AG04450 (cell line): ENCODE measurements around the gene SORCS2. TPM values are rescaled to one million over a fixed set of nuclear protein-coding genes. Genes with fewer than 3 reads are reported as not detected.
"Not testable (repeated sequence)": the region's sequence is repeated elsewhere in the genome, so short reads cannot be mapped to it uniquely, and the experiment has no call there.

Source experiments
- CTCF ChIA-PET: fragments of 300-600, 350-600 bp; formaldehyde crosslinking; extraction: SDS; loops from one replicate; lab custom pipeline; 2022; ENCODE audit warnings: antibody characterized with exemption, inconsistent platforms; lab: Charles Lee
- POLR2A ChIA-PET: fragments of 350-600 bp; formaldehyde crosslinking; extraction: SDS; loops from one replicate; lab custom pipeline; 2021; ENCODE audit warnings: antibody characterized with exemption, inconsistent platforms; lab: Yijun Ruan, JAX
- DNase-seq: peaks from one replicate; pipeline ENCODE4 v3.0.0-alpha.2; 2011; ENCODE audit warnings: low read depth, low spot score
- H3K27ac ChIP-seq: one replicate; pipeline ENCODE4 v1.5.1; 2012; ENCODE audit warnings: low read depth, low read length, control low read depth
- H3K27me3 ChIP-seq: one replicate; pipeline ENCODE4 v1.6.0; 2012; ENCODE audit warnings: low read length; ENCODE audit not compliant: control insufficient read depth, insufficient read depth
- H3K4me3 ChIP-seq: 2 replicates; pipeline ENCODE4 v1.5.1; 2011; ENCODE audit warnings: mild to moderate bottlenecking, low read depth, low read length, control low read depth
- H3K9me3 ChIP-seq: 2 replicates; pipeline ENCODE4 v1.5.1; 2012; ENCODE audit warnings: low read length; ENCODE audit not compliant: control insufficient read depth, insufficient read depth
- CTCF ChIP-seq: IDR thresholded peaks from 2 replicates; pipeline ENCODE4 v1.5.1; 2011; ENCODE audit warnings: low read depth, low read length, control low read depth, inconsistent platforms
- polyA plus RNA-seq: library from polyadenylated mRNA; depleted of rRNA; stranded (reverse); fragments of >200 nt; gene quantifications from 2 replicates; pipeline ENCODE4 v1.2.3, GENCODE V29; 2011

SORCS2 gene
- polyA plus RNA-seq, 1 experiment: 0.29 TPM

- DNase-seq: no peak
- POLR2A ChIA-PET: no interaction called here
- CTCF ChIA-PET: no interaction called here
- Histone ChIP-seq H3K9me3 (peaks cover 50% of the 10 kb centered on the region), H3K4me3 (no peak overlapping the region), H3K27ac (no peak overlapping the region), H3K27me3 (peaks cover 5% of the 10 kb centered on the region)
- TF ChIP-seq CTCF: no peak
Measured at GRCh38 chr4:7571701-7572100, 379.4 kb downstream of the SORCS2 start.

- no peak for DNase-seq
- H3K4me3 ChIP-seq: no peak overlapping the region
- H3K27me3 ChIP-seq: peaks cover 5% of the 10 kb centered on the region
- H3K9me3 ChIP-seq: peaks cover 62% of the 10 kb centered on the region
- no peak overlapping the region for H3K27ac ChIP-seq
- no peak for TF ChIP-seq CTCF
- ChIA-PET POLR2A (no interaction called here), CTCF (no interaction called here)
Measured at GRCh38 chr4:7572894-7573293, 380.6 kb downstream of the SORCS2 start.

- H3K4me3 ChIP-seq: no peak overlapping the region
- H3K27ac ChIP-seq: no peak overlapping the region
- ChIA-PET POLR2A (interaction anchor here (0.6 kb wide), 1 partner anchor 98 kb away, joined by 4 read pairs; no protein-coding TSS in a partner anchor), CTCF (no interaction called here)
- TF ChIP-seq CTCF: no peak
- peaks cover 5% of the 10 kb centered on the region for H3K27me3 ChIP-seq
- DNase-seq: no peak
- peaks cover 70% of the 10 kb centered on the region for H3K9me3 ChIP-seq
Measured at GRCh38 chr4:7573576-7574091, 381.3 kb downstream of the SORCS2 start.

GRCh38 chr4:7574287-7575014 lies 382.1 kb downstream of the SORCS2 start:
- POLR2A ChIA-PET: interaction anchor here (0.6 kb wide), 1 partner anchor 97 kb away, joined by 4 read pairs; no protein-coding TSS in a partner anchor
- Histone ChIP-seq H3K27me3 (peaks cover 5% of the 10 kb centered on the region), H3K27ac (no peak overlapping the region), H3K9me3 (peaks cover 78% of the 10 kb centered on the region), H3K4me3 (no peak overlapping the region)
- CTCF ChIA-PET: no interaction called here
- no peak for TF ChIP-seq CTCF
- no peak for DNase-seq

- H3K27ac ChIP-seq: no peak overlapping the region
- H3K9me3 ChIP-seq: peaks cover 79% of the 10 kb centered on the region
- CTCF ChIA-PET: no interaction called here
- H3K4me3 ChIP-seq: no peak overlapping the region
- H3K27me3 ChIP-seq: peaks cover 5% of the 10 kb centered on the region
- POLR2A ChIA-PET: no interaction called here
- no peak for TF ChIP-seq CTCF
- no peak for DNase-seq
Measured at GRCh38 chr4:7575426-7575825, 383.1 kb downstream of the SORCS2 start.

- peaks cover 74% of the 10 kb centered on the region for H3K9me3 ChIP-seq
- H3K27me3 ChIP-seq, H3K4me3 ChIP-seq, DNase-seq, POLR2A ChIA-PET, CTCF ChIA-PET, H3K27ac ChIP-seq: not testable (repeated sequence)
Measured at GRCh38 chr4:7577361-7578039, 385.2 kb downstream of the SORCS2 start.
